ENCODE measurements around the gene POU2F3.

POU2F3 gene

GRCh38 chr11:120288021-120288420 is 48.1 kb downstream of the POU2F3 start:
- no peak for DNase-seq

GRCh38 chr11:120289426-120289825 is 49.5 kb downstream of the POU2F3 start:
- no peak for DNase-seq

GRCh38 chr11:120290956-120291355 is 51.0 kb downstream of the POU2F3 start:
- DNase-seq: no peak

- DNase-seq: no peak
Measured at GRCh38 chr11:120293038-120293800, 53.3 kb downstream of the POU2F3 start.

- no peak for DNase-seq
Measured at GRCh38 chr11:120294096-120294495, 54.2 kb downstream of the POU2F3 start.

GRCh38 chr11:120295099-120295498 is 55.2 kb downstream of the POU2F3 start:
- no peak for DNase-seq

- no peak for DNase-seq
Measured at GRCh38 chr11:120296554-120296953, 56.6 kb downstream of the POU2F3 start.

GRCh38 chr11:120298461-120298860 is 58.5 kb downstream of the POU2F3 start:
- no peak for DNase-seq

GRCh38 chr11:120302001-120302805 is 62.3 kb downstream of the POU2F3 start:
- DNase-seq: no peak

GRCh38 chr11:120303004-120303637 is 63.2 kb downstream of the POU2F3 start:
- DNase-seq: peak; percentile 38

- no peak for DNase-seq
Measured at GRCh38 chr11:120304526-120304925, 64.6 kb downstream of the POU2F3 start.

- DNase-seq: no peak
Measured at GRCh38 chr11:120305286-120305685, 65.3 kb downstream of the POU2F3 start.

GRCh38 chr11:120306519-120307242 is 66.7 kb downstream of the POU2F3 start:
- no peak for DNase-seq

GRCh38 chr11:120307476-120307875 is 67.5 kb downstream of the POU2F3 start:
- no peak for DNase-seq

- no peak for DNase-seq
Measured at GRCh38 chr11:120308081-120308480, 68.1 kb downstream of the POU2F3 start.

- no peak for DNase-seq
Measured at GRCh38 chr11:120310870-120311269, 70.9 kb downstream of the POU2F3 start.

GRCh38 chr11:120314861-120315260 is 74.9 kb downstream of the POU2F3 start:
- no peak for DNase-seq

- DNase-seq: no peak
Measured at GRCh38 chr11:120316880-120317688, 77.1 kb downstream of the POU2F3 start.

GRCh38 chr11:120317689-120318480 is 77.9 kb downstream of the POU2F3 start:
- DNase-seq: no peak

GRCh38 chr11:120318906-120319305 is 79.0 kb downstream of the POU2F3 start:
- no peak for DNase-seq

All from effector CD4-positive, alpha-beta T cell (primary cell).